MM.1S (cell line): ENCODE data around the gene OR6K6.

Source experiments
- CTCF ChIP-seq: fragments of 300-600 bp; sonication (generic); IDR thresholded peaks from 2 replicates; pipeline ENCODE4 v1.5.1; 2016; ENCODE audit warnings: antibody characterized with exemption, low read length, mixed read lengths
- EZH2phosphoT487 ChIP-seq: fragments of 300-600 bp; sonication (generic); IDR thresholded peaks from 2 replicates; pipeline ENCODE4 v1.6.1; 2018; ENCODE audit warnings: antibody characterized with exemption, low read length

- TF ChIP-seq CTCF: no peak
- no peak for TF ChIP-seq EZH2phosphoT487
Measured at GRCh38 chr1:158798531-158798930, 44.0 kb downstream of the OR6K6 start.
